Right ventricle myocardium superior (tissue), 1 donor: ENCODE results near the gene MRGPRG. TPM values are rescaled to one million over a fixed set of nuclear protein-coding genes. Genes with fewer than 3 reads are reported as not detected.
"Not testable (repeated sequence)": the region's sequence is repeated elsewhere in the genome, so short reads cannot be mapped to it uniquely, and the experiment has no call there.

Experiments
- ATAC-seq: fragments of 200-7000 bp; cut with Tn5 transposase; one replicate; pipeline ENCODE4 v1.9.1; 2020; ENCODE audit warnings: mild to moderate bottlenecking; ENCODE audit not compliant: poor library complexity
- DNase-seq: peaks from one replicate; pipeline ENCODE4 v3.0.0-alpha.2; 2020
- intact Hi-C: fragments of 100-400 bp; cut with DNase I; formaldehyde crosslinking; loops from one replicate; pipeline ENCODE4 v1.11.2; 2022
- total RNA-seq: library from RNA; stranded (reverse); fragmentation: NEBNext Ultra II Directional; extraction: Animal tissue kit (Norgen Biotek cat#: 25700); gene quantifications from one replicate; pipeline ENCODE4 v1.2.1, GENCODE V29; 2021
- donor health status: DM: no; HTN: yes; CAD: no; lungs with severe emphysema.

The MRGPRG gene
- total RNA-seq, 1 donor from 2014 or later: not detected

DNA sequence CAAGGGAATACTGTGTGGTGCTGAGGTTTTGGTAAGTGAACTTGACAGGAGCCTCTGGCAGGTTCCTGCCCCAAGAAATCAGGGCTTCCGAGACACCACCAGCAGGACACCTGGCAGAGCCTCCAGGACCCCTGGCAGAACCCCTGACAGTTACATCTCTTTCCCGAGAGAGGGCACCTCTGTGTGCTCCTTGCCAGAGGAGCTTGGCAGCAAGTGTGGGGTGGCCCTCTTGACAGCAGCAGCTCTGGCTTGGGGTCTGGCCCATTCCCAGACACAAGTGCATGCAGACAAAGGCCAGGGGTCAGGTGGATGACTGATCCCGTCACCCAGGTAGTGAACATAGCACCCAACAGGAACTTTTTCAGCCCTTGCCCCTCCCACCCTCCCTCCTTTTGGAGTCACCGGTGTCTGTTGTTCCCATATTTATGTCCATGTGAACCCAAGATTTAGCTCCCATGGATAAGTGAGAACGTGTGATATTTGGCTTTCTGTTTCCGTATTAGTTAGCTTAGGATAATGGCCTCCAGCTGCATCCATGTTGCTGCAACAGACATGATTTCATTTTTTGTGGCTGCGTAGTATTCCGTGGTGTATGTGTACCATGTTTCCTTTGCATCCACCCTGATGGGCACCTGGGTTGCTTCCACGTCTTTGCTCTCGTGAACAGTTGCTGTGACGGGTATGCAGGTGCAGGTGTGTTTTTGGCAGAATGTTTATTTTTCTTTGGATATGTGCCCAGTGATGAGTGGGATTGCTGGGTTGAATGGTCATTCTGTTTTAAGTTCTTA, 32.3 kb downstream of the MRGPRG start:
- ATAC-seq (no peak), DNase-seq (no peak)
- intact Hi-C loops: no loop called here

DNA sequence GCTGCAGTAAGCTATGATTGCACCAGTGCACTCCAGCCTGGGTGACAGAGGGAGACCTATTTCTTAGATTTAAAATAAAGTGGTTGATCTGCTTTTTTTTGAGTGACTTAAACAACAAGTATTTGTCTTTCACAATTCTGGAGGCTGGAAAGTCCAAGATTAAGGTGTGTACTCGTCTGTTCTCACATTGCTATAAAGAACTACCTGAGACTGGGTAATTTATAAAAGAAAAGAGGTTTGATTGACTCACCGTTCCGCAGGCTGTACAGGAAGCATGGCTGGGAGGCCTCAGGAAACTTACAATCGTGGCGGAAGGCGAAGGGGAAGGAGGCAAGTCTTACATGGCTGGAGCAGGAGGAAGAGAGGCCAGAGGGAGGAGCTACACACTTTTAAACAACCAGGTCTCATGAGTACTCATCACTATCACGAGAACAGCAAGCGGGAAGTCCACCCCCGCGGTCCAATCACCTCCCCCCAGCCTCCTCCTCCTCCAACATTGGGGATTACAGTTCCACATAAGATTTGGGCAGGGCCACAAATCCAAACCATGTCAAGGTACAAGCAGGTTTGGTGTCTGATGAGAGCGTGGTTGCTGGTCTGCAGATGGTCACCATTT, 33.8 kb downstream of the MRGPRG start:
- peak; percentile 35 for DNase-seq
- intact Hi-C loops: no loop called here
- ATAC-seq: no peak

DNA sequence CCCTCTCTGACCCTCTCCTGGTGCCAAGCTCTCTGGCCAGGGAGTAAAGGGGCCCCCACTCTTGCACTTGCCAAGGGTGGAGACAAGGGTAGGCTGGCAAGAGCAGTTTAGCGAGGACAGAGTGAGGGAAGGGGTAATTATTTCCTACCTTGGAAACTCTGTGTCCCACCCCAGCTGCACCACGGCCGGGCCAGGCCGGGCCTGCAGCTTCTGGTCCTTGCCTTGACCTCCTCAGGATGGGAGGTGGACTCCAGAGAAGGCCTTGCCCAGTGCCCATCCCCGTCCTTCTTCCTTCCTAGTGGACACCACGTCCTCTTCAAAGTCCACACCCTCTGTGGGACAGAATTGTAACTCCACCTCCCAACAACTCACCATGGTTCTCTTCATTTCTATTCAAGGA, 35.1 kb downstream of the MRGPRG start:
- intact Hi-C loops: no loop called here
- no peak for ATAC-seq
- peak; percentile 22 for DNase-seq

DNA sequence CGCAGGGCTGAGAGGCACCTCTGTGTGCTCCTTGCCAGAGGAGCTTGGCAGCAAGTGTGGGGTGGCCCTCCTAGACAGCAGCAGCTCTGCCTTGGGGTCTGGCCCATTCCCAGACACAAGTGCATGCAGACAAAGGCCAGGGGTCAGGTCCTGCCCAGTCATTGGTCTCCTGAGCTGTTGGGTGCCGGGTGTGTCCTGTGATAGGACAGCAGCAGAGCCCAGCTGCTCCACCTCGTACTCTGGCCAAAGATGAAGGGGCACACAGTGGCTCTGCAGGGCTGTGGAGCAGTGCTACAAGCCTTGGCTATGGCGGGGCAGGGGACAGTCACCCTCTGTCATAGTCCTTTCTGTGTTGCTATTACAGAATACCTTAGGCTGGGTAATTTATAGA, 36.2 kb downstream of the MRGPRG start:
- ATAC-seq (no peak), DNase-seq (peak; percentile 23)
- intact Hi-C loops: no loop called here

DNA sequence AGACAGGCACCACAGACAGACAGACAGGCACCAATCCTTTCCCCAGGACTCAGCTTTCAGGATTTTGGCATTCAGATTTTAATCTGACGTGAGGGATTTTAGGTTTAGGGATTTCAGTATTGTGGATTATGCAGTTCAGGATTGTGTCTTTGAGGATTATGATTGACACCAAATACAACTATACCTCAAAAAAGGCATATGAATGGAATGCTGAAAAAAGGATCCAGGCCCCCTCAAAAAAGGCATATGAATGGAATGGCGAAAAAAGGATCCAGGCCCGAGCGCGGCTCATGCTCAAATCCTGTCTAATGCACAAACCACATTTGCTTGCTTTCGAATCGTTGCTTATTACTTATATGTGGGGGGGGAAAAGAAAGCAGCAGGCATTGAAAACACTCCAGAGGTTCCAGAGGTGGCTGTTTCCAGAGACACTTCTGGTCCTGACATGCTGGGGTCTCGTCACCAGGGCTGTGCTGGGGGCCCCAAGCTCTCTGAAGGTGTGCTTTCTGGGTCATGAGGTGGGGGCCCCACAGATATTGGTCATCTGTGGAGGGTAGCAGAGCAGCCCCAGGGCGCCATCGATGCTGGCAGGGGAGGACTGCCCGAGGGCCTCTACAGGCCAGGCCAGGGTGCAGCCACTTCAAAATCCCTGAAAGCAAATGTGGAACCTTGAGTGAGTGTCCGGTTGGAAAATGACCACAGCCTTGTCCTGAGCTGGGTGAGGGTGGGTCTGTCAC, 36.7 kb downstream of the MRGPRG start:
- ATAC-seq (no peak), DNase-seq (peak; percentile 20)
- intact Hi-C loops: no loop called here

DNA sequence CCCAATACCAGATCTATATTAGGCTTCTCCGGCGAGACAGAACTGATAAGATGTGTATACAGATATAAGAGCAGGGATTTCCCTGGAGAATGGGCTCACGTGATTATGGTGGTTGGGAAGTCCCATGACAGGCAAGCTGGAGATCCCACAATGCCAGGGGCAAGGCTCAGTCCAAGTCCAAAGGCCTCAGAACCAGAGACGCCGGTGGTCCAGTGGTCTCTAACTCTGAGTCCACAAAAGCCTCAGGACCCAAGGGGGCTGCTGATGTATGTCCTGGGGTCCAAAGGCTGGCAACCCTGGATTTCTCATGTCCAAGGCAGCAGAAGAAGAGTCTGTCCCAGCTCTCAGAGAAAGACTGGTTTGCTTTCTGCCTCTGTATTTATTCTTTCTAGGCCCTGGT, 37.7 kb downstream of the MRGPRG start:
- DNase-seq: peak; percentile 13
- ATAC-seq: no peak
- intact Hi-C loops: no loop called here

DNA sequence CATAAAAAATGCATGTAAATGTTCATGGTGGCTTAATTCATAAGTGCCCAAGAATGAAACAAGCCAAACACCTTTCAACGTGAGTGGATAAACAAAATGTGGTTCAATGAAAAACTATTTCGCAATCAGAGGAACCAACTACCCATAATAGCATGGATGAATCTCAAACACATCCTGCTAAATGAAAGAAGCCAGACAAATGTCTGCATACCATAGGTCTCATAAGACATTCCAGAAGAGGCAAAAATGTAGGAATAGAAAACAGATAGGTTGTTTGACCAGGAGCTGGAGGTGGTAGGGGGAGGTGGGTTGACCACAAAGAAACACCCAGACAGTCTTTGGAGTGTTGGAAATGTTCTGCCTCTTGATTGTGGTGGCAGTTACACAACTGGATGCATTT, 40.3 kb downstream of the MRGPRG start:
- ATAC-seq: no peak
- intact Hi-C loops: no loop called here
- DNase-seq: no peak

DNA sequence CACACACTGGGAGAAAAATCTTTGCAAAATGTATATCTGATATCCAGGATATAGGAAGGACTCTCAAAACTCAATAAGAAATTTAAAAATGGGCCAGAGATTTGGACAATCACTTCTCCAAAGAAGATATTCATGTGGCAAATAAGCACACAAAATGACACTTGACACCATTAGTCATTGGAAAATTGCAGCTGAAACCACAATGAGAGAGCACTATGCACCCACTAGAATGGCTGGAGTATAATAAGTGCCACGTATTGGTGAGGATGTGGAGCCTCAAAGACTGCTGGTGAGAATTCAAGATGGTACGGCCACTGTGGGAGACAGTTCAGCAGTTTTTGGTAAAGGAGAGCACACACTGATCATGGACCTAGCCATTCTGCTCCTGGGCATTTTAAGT, 40.7 kb downstream of the MRGPRG start:
- intact Hi-C loops: no loop called here
- ATAC-seq: no peak
- DNase-seq: no peak

DNA sequence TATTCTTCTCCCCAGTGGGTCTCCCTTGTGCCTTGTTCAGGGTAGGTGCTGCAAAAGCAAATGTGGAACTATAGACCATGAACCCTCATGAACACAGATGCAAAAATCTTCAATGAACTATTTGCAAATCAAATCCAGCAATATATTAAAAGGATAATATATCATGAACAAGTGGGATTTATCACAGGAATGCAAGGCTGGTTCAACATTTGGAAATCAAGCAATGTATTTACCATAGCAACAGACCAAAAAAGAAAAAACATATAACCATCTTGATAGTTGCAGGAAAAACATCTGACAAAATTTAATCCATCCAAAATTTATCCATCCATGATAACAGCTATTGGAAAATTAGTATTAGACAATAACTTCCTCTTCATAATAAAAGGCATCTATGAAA, 42.1 kb downstream of the MRGPRG start:
- DNase-seq (no peak), ATAC-seq (no peak)
- intact Hi-C loops: no loop called here

DNA sequence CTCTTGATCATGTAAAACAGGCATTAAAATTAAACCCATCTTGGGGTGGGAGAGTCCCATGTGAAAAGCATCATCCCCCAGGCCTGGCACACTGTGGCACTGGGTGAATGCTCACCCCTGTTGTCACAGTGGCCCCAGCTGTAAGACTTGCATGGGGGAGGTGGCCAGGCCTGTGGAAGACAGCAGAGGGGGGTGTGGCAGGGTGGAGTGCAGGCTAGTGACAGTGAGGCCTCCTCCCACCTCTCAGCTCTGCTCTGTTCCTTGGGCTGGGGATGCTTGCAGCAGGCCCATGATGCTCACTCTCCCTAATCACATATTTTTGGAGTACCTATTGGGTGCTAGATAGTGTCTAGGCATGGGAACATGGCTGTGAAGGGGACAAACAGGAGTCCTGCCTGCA, 43.4 kb downstream of the MRGPRG start:
- DNase-seq: peak; percentile 14
- intact Hi-C loops: no loop called here
- ATAC-seq: no peak

DNA sequence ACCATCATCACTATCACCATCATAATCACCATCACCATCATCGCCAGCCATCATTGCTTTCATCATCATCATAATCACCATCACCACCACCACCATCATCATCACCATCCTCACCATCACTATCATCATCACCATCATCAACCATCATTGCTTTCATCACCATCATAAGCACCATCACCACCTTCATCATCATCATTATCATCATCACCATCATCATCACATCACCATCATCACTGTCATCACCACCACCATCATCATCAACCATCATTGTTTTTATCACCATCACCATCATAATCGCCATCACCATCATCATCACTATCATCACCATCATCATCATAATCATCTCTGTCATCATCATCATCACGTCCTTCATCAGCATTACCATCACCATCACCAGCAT, 44.2 kb downstream of the MRGPRG start:
- DNase-seq: no peak
- intact Hi-C loops: no loop called here
- no peak for ATAC-seq

DNA sequence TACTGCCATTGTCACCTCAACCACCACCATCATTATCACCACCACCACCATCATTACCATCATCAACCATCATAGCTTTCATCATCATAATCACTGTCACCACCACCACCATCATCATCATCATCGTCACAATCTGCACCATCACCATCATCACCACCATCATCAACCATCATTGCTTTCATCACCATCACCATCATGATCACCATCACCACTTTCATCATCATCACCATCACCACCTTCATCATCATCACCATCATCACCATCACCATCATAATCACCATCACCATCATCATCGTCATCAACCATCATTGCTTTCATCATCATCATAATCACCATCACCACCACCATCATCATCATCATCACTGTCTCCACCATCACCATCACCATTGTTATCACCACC, 44.8 kb downstream of the MRGPRG start:
- intact Hi-C loops: no loop called here
- no peak for ATAC-seq

DNA sequence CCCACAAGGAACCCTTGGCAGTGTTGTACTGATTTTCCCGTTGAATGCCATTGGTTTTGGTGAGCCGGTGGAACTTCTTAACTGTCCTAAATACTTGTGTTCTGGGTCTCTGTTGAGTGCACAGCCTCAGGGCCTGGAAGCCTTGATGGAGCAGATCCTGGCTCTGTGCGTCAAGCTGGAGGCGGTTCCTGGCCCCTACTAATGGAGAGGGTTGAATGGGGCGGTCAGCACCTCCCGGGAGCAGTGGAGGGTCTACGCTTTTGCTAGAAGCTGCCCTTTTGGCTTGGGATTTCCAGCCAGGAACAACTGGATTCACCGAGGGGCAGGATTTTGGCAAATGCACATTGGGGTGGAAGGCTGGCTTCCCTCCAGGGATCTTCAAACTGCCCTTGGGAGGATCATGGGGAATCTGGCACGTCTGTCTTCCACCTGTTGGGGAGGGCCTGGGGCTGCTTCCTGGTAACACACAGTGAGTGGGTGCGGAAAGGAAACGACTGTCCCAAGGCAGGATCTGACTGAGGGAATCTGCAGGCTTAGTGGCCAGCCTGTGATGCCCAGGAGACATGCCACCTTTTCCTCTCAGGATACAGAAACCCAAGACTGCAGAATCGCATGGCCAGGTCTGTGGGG, 46.6 kb downstream of the MRGPRG start:
- intact Hi-C loops: no loop called here
- DNase-seq: no peak
- no peak for ATAC-seq

More for the DNA sequence above, 44.8 kb downstream of the MRGPRG start:
- DNase-seq: no peak

DNA sequence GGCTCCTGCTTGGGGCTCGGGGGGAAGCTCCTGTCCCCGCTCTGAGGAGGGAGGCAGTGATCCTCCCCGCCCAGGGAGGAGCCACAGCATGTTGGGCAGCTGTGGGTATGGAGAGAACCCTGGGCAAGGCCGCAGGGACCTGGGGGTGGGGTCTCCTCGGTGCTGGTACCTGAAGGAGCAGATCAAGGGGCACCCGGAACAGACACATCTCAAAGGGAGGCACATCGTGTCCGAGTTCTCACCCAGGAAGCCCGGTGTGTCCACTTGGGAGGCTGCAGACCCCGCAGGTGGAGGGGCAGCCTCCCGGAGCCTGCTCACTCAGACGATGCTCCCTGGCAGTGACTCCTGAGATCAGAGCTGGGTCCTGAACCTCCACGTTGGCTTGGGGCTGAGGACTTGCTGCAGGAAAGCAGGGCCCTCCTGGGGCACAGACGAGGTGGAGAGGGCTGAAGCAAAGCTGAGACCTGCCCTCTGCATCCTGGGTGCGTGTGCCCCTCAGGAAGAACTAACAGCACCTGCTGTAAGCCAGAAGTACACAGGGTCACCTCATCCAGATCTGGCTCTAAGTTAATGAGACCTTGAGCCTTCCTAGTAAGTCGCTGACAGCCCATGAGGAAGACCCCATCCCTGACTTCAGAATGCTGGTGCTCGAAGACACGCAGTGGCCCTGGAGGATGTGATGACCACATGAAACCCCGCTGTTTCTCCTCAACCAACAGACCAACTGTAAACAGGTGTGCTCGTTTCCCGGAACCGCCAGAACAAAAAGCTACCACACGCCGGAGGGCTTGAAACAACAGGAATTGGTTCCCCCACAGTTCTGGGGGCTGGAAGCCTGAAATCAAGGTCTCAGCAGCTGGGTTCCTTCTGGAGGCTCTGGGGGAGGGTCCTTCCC, 47.6 kb downstream of the MRGPRG start:
- intact Hi-C loops: no loop called here
- DNase-seq (no peak), ATAC-seq (no peak)

DNA sequence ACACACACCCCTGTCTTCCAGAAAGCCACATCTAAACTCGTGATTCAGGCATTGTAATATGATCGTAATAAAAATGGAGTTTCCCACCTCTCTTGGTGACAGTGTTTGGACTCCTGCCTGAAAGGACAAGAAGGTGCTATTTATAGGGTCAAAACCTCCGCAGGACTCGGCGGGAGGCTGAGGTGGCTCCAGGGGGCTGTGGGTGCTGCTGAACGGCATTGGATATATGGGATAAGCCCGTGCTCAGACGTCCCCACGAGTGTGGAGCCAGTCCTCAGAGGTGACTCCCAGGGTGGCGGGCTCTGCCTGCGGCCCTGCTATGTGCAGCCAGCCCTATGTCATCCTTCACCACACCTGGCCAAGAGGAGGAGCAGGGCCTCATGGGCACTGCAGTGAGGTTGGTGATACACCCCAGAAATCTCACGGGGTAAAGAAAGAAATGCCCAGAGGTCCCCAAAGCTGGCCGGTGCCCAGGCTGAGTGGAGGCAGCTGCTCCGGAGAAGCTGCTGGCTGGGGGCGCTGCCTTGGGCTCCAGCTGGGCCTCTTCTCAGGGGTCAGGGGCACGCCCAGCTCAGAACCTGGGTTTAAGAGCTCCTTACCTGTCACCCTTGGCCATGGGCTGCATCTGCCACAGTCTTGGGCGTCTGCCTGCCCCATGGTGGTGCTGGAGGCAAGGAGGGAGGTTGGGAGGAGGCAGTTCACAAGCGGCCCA, 48.4 kb downstream of the MRGPRG start:
- intact Hi-C loops: no loop called here
- ATAC-seq: peak; percentile 51
- DNase-seq: no peak

DNA sequence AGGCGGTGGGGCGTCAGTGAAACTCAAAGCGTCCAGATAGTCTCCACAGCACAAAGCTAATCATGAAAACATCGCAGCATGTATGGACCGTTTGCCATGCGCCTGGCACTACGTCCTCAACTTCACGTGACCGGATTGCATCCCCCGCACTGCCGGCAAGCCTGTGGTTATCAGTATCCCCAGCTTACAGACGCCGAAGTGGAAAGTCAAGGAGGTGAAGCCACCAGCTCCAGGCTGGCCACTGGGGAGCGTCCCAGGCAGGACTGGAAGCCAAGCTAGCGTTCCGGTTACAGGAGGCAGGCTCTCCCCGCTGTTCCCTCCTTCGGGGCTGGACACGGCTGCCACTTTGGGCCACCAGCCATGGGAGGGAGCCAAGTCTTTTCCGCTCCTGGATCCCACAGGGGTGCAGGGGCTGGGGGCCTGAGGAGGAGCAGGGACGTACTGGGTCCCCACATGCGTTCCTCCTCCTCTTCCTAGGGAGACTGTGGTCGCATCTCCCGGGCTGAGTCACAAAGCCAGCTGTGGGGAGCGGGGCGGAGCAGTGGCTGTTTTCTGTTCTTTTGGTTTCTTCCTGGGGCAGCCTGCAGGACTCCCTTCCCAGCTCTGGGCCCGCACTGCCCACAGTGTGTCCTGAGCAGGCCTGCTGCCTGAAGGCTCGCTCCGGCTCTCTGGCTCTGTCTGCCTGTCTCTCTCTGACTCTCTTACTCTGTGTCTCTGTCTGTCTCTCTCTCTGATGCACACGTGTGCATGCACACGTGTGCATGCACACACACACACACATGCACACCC, 49.2 kb downstream of the MRGPRG start:
- ATAC-seq (peak; percentile 60), DNase-seq (peak; percentile 72)
- intact Hi-C loops: no loop called here

DNA sequence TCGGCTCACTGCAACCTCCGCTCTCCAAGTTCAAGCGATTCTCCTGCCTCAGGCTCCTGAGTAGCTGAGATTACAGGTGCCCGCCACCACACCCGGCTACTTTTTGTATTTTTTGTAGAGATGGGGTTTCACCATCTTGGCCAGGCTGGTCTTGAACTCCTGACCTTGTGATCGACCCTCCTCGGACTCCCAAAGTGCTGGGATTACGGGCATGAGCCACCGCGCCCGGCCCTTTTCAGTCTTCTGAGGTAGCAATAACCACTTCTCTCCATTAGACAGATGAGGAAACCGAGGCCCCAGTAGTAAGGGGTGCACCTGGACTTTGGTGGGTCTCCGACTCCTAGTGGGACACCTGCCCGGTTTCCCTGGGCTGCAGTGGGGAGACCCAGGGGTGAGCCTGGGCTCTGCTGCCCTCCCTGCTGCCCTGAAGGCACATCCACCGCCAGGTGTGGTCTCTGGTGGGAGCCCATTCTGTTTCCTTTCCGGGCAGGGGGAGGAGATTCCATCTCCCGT, 49.8 kb downstream of the MRGPRG start:
- ATAC-seq, intact Hi-C loops, DNase-seq: not testable (repeated sequence)
